HG03135 (cell line): ENCODE measurements around the gene GAPT.
"Not testable (repeated sequence)": the region's sequence is repeated elsewhere in the genome, so short reads cannot be mapped to it uniquely, and the experiment has no call there.

Experiments
- ATAC-seq: cut with Tn5 transposase; IDR thresholded peaks from one replicate; pipeline ENCODE4 v1.9.1; 2021; ENCODE audit warnings: mild to moderate bottlenecking, moderate library complexity; ENCODE audit not compliant: unreplicated experiment

The GAPT gene

DNA sequence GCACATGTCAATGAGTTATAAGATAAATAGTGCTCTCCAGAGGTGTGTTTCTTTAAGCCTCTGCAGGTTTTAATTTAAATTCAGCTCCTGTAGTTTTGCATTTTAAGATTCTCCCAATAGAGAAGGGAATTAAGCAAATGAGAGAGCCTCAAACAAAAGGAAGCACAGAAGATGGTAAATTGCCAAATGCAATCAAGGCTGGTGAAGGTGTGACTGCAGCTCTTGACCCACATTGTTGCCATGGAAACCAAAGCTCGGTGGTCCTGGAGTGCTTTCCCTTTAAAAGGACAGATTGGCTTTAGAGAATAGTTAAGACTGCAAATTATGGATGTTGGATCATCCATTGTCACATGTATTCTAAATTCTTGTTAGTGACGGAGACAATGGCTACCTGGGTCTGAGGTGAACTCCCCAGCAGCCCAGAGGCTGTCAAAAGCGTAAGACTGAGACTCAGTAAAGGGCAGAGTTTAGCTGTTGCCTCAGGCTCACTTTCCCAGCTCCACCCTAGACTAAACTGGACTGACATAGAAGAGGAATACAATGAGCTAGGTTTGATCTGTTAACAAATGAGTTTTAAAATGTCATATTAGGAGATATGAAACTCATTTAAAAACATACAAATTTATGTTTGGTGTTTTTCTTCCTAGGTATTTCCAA lies 12.3 kb downstream of the GAPT start:
- no peak for ATAC-seq

DNA sequence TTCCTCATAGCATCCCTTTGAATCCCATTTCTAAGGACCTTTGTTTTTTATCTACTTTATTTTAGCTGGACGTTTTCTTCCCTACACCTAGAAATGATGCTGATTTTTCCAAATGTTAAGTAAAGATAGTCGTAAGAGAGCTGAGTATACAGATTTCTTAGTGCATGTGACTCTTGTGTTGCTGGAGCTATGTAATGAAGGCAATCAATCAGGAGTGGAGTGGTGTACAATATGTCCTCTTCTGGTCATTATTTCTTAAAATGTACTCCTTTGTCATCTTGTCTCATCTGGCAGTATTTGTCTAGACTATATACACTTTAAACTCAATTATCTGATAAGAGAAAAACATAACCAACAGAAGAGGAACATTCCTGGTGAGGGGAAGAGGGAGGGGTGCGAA lies 13.5 kb downstream of the GAPT start:
- ATAC-seq = no peak

DNA sequence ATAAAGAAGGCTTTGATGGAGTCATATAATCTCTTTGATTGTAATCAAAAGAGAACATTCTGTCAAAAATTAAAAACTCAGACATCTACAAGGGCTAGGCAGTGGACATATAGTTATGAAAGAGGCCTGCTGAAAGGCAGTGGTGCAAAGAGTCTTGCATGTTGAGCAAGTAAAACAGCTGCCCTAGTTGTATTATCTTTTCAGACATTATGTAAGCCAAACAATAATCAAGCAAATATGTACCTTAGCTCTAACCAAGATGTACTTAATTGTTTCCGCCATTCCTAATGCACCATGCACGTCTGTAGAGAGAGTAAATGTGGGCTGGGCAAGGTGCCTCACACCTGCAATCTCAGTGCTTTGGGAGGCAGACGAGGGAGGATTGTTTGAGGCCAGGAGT lies 14.3 kb downstream of the GAPT start:
- ATAC-seq = no peak

DNA sequence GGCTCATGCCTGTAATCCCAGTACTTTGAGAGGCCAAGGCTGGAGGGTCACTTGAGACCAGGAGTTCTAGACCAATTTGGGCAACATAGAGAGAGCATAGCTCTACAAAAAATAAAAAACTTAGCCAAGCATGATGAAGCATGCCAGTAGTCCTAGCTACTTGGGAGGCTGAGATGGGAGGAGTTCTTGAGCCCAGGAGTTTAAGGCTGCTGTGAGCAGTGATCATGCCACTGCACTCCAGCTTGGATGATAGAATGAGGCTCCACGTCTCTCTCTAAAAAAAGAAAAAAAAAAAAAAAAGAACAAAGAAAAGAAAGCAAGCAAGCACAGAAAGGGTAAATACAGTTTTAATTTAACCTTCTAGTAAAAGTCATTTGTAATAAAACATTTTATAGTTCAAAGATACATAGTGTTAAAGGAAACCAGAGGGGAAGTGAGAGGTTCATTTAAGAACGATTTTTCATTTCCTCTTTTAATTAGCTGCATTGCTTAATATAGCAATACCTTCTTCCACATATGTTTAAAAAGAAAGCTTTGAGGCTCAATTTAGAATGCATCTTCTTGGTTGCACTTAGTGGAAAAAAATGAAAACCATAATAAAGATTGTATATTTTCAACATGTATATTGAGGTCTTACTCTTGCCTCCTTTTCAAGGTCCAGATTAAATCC lies 14.9 kb downstream of the GAPT start:
- ATAC-seq = no peak

DNA sequence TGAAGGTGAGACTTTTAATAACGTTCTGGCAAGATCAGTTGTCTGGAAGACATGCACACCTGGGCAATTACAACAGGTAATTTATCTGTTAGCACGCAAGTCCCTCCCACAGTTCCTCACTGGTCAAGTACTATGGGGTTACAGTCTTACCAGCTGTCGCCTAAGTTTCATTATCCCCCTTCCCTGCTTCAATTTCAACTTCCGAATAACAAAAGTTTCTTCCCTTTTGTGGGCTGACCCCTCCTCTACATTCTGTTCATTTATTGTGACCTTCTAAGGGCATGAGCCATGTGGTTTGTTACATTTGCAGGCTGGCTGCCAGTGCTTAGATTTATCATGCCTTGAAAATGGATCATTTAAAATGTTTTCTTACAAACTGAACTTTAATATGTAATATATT lies 16.5 kb downstream of the GAPT start:
- no peak for ATAC-seq

DNA sequence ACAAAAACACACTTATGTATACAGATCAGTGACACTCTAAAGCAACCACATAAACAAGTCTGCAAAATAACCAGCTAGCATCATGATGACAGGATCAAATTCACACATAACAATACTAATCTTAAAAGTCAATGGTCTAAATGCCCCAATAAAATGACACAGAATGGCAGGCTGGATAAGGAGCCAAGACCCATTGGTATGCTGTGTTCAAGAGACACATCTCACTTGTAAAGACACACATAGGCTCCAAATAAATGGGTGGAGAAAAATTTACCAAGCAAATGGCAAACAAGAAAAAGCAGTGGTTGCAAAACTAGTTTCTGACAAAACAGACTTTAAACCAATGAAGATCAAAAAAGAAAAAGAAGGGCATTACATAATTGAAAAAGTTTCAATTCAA lies 26.0 kb downstream of the GAPT start:
- no peak for ATAC-seq

DNA sequence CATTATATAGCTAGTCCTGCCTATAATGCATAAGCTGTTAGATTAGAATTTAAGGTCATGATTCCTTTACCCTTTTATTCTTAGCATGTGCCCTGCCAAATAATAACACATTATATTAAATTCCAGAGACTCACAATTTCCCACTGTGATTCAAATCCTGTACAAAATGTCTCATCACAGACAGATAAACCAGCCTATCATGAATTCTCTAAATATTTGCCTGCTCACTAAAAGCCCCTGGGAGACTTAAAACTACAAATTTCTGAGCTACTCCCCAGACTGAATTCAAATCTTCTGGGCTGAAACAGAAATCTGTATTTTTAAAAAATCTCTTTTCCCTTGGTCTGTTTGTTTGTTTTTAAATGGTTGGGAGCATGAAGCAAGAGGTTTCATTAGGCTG lies 32.7 kb downstream of the GAPT start:
- no peak for ATAC-seq

DNA sequence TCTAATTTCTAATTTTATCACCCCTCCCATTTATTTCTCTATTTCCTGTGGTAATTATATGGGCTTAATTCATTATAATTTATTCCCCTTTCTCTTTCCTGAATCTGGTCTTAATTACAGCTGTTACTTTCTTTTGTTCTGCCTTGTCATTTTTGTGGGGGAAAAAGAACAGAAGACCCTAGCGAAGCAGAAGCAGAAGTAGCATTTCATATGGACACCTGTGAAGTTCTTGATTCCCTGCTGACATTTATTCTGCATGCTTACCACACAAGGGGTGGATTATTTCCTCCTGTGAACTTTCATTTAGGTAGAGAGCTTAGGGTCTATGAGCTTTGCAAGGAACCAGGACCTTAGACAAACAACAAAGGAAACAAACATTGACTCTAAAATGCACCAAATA lies 33.3 kb downstream of the GAPT start:
- no peak for ATAC-seq

DNA sequence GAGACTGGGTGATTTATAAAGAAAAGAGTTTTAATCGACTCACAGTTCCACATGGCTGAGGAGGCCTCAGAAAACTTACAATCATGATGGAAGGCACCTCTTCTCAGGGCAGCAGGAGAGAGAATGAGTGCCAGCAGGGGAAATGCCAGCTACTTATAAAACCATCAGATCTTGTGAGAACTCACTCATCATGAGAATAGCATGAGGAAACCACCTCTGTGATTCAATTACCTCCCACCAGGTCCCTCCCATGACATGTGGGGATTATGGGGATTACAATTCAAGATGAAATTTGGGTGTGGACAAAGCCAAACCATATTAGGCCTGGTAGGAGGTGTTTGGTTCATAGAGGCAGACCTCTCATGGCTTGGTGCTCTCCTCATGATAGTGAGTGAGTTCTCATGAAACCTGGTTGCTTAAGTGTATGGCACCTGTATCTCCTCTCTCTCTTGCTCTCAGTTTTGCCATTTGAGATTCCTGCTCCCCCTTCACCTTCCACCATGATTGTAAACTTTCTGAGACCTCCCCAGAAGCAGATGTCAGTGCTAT lies 39.8 kb downstream of the GAPT start:
- ATAC-seq = no peak

DNA sequence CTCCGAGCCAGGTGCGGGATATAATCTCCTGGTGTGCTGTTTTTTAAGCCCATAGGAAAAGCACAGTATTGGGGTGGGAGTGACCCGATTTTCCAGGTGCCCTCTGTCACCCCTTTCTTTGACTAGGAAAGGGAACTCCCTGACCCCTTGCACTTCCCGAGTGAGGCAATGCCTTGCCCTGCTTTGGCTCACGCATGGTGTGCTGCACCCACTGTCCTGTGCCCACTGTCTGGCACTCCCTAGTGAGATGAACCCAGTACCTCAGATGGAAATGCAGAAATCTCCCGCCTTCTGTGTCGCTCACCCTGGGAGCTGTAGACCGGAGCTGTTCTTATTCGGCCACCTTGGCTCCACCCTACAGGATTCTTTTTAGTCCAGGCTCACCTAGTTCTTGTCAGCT lies 50.7 kb downstream of the GAPT start:
- not testable (repeated sequence) for ATAC-seq

DNA sequence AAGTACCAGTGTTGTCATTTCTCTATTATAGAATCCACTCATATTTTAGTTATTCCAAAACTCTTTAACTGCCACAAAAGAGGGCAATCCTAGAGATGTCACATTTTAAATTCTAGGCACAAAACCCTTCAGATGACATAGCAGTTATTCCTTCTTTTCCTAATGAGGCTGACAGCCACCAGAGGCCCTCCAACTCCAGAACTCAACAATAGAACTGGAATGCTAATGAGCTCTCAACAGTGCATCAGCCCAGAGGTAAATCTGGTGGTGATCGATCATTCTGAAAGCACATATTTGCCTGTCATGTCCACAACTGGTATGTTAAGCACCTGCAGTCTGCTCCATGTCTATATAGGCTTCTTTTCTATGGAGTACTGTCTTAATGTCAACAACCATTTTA lies 51.5 kb downstream of the GAPT start:
- no peak for ATAC-seq

DNA sequence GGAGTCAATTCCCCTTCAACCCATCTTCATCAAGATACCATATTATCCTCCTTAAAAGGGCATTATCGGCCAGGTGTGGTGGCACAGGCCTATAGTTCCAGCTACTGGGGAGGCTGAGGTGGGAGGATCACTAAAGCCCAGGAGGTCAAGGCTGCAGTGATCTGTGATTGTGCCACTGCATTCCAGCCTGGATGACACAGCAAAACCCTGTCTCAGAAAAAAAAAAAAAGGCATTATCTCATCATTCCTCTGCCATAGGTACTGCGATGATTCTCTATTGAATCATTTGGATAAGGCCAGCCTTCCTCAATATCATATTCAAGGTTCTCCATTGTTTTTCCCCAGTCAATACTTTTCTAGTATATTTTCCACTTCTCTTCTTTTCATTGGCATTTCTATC lies 52.5 kb downstream of the GAPT start:
- no peak for ATAC-seq

DNA sequence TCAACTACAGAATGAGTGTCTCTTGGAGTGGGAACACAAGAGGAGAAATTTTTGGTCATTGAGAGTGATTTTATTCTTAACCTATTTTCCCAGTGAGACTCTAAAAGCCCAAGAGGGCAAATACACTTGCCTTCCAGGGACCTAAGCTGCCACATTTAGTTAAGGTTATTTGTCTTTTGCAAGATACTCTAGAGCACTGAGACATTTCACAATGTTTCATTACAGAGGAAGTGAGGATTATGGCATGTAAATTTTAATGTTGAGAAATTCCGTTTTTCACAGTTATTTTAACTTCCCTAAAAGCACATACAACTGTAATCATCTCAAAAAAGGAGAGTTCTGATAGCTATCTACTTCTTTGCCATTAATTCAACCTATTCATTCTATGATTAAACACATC lies 53.0 kb downstream of the GAPT start:
- ATAC-seq = no peak

DNA sequence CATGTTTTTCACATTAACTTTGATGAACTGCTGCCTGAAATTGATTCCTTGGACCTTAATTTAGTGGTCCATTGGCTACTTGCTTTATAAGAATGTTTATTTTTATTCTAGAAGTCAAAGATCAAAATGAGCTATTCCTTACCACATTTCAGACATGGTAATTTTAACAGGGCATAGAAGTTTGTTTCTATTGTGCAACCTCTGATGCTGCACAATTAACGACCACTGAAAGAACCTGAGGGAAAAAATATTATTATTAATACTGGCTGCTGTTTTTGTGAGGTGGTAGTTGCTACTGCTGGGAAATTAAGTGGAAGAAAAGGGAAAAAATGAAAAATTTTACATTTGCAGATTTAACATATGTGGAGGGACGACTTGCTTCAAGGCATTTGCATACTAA lies 53.7 kb downstream of the GAPT start:
- ATAC-seq = no peak

DNA sequence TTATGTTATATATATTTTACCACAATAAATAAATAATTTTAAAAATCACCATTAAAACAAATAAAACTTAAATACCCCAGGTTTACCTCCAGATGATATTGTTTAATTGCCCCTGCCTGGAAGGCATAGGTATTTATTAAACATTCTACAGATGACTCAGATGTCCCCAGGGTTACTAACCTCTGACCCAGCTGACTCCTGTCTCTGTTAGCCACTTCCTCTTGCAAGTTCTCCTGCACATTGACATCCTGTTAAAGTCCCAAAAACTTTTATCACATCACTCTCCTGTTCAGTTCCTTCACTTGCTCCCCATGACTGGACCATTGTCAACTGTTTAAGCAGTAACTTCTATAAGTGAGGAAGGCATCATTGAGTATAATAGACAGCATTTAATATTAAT lies 54.7 kb downstream of the GAPT start:
- peak; percentile 91 for ATAC-seq
